Measurements from ENCODE around the gene PPEF2.
"Not testable (repeated sequence)": the region's sequence is repeated elsewhere in the genome, so short reads cannot be mapped to it uniquely, and the experiment has no call there.

The PPEF2 gene

DNA sequence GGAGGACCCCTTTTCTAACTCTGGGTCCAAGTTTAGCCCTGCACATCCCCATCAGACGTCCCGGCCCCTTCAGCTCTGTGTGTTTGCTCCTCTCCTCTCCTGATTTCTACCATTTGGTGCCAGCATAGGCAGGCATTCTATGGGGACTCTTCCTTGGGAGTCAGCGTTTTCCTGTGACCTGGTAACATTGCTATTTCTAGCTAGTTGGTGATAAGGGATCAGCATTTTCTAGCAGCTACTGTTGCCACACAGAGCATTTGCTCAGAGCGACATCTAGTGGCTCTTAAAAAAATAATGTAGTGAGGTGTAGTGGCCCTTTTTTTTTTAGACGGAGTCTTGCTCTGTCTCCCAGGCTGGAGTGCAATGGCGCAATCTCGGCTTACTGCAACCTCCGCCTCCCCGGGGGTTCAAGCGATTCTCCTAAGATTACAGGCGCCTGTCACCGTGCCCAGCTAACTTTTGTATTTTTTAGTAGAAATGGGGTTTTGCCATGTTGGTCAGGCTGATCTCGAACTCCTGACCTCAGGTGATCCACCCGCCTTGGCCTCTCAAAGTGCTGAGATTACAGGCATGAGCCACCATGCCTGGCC is 54.0 kb downstream of the PPEF2 start:
- not testable (repeated sequence) for H2AFZ ChIP-seq (ENCODE audit: low read depth, low read length); H2AK5ac ChIP-seq (ENCODE audit: low read length, severe bottlenecking); H4K91ac ChIP-seq (ENCODE audit: low read length); H2BK12ac ChIP-seq (ENCODE audit: low read length in 2 of 2); H2BK5ac ChIP-seq (ENCODE audit: low read depth, low read length, poor library complexity, severe bottlenecking); H3K27me3 ChIP-seq (ENCODE audit: control insufficient read depth in 1 of 2, insufficient read depth in 1 of 2, low read length in 2 of 2); H3K14ac ChIP-seq (ENCODE audit: low read length in 2 of 2); H4K8ac ChIP-seq (ENCODE audit: low read length); H2BK120ac ChIP-seq (ENCODE audit: low read depth, low read length); H3K36me3 ChIP-seq (ENCODE audit: control insufficient read depth in 1 of 2, insufficient read depth in 2 of 2, low read depth in 1 of 2, low read length in 2 of 2); H3K23ac ChIP-seq (ENCODE audit: low read length in 2 of 2); H2BK15ac ChIP-seq (ENCODE audit: low read depth, poor library complexity, severe bottlenecking); H3K4ac ChIP-seq (ENCODE audit: low read depth in 1 of 2, low read length in 2 of 2); H3K18ac ChIP-seq (ENCODE audit: low read depth in 1 of 2, low read length in 2 of 2); H3K27ac ChIP-seq (ENCODE audit: low read length, poor library complexity, severe bottlenecking); H3K4me1 ChIP-seq (ENCODE audit: control insufficient read depth, insufficient read depth, low read depth, low read length); H3K4me3 ChIP-seq (ENCODE audit: insufficient read depth in 1 of 2, low read depth in 1 of 2, low read length in 2 of 2); H3K79me1 ChIP-seq (replicated peaks; ENCODE audit: low read length, poor library complexity, severe bottlenecking); H3K4me2 ChIP-seq (ENCODE audit: low read length, poor library complexity, severe bottlenecking); H3K9me3 ChIP-seq (ENCODE audit: control insufficient read depth, low read length)
- 22% methylated on average over 13 of the region's 14 CpGs for WGBS
- DNase-seq: peak; percentile 92
- H3K9ac ChIP-seq (ENCODE audit: low read length): peak overlapping the region; percentile 31

- H2BK15ac ChIP-seq (ENCODE audit: low read depth, poor library complexity, severe bottlenecking): no peak overlapping the region
- H3K4me2 ChIP-seq (ENCODE audit: low read length, poor library complexity, severe bottlenecking): no peak overlapping the region
- H2BK5ac ChIP-seq (ENCODE audit: low read depth, low read length, poor library complexity, severe bottlenecking): no peak overlapping the region
- no peak overlapping the region for H3K23ac ChIP-seq (ENCODE audit: low read length in 2 of 2)
- H3K79me1 ChIP-seq (replicated peaks; ENCODE audit: low read length, poor library complexity, severe bottlenecking): no peaks in the 10 kb centered on the region
- H2AK5ac ChIP-seq (ENCODE audit: low read length, severe bottlenecking): no peak overlapping the region
- H3K9me3 ChIP-seq (ENCODE audit: control insufficient read depth, low read length): no peaks in the 10 kb centered on the region
- no peaks in the 10 kb centered on the region for H3K36me3 ChIP-seq (ENCODE audit: control insufficient read depth in 1 of 2, insufficient read depth in 2 of 2, low read depth in 1 of 2, low read length in 2 of 2)
- no peak overlapping the region for H4K8ac ChIP-seq (ENCODE audit: low read length)
- no peak for DNase-seq
- H3K18ac ChIP-seq (ENCODE audit: low read depth in 1 of 2, low read length in 2 of 2): no peak overlapping the region
- peaks cover 8% of the 10 kb centered on the region for H3K4me1 ChIP-seq (ENCODE audit: control insufficient read depth, insufficient read depth, low read depth, low read length)
- H4K91ac ChIP-seq (ENCODE audit: low read length): no peak overlapping the region
- H2BK12ac ChIP-seq (ENCODE audit: low read length in 2 of 2): no peak overlapping the region
- no peak overlapping the region for H3K14ac ChIP-seq (ENCODE audit: low read length in 2 of 2)
- WGBS: 100% methylated on average over 2 of the region's 2 CpGs
- no peak overlapping the region for H3K4me3 ChIP-seq (ENCODE audit: insufficient read depth in 1 of 2, low read depth in 1 of 2, low read length in 2 of 2)
- no peak overlapping the region for H3K27ac ChIP-seq (ENCODE audit: low read length, poor library complexity, severe bottlenecking)
- H3K4ac ChIP-seq (ENCODE audit: low read depth in 1 of 2, low read length in 2 of 2): no peak overlapping the region
- no peak overlapping the region for H2BK120ac ChIP-seq (ENCODE audit: low read depth, low read length)
- H3K9ac ChIP-seq (ENCODE audit: low read length): no peak overlapping the region
- H2AFZ ChIP-seq (ENCODE audit: low read depth, low read length): no peak overlapping the region
- H3K27me3 ChIP-seq (ENCODE audit: control insufficient read depth in 1 of 2, insufficient read depth in 1 of 2, low read length in 2 of 2): no peaks in the 10 kb centered on the region
Measured at GRCh38 chr4:75845992-75846391, 56.3 kb downstream of the PPEF2 start.

DNA sequence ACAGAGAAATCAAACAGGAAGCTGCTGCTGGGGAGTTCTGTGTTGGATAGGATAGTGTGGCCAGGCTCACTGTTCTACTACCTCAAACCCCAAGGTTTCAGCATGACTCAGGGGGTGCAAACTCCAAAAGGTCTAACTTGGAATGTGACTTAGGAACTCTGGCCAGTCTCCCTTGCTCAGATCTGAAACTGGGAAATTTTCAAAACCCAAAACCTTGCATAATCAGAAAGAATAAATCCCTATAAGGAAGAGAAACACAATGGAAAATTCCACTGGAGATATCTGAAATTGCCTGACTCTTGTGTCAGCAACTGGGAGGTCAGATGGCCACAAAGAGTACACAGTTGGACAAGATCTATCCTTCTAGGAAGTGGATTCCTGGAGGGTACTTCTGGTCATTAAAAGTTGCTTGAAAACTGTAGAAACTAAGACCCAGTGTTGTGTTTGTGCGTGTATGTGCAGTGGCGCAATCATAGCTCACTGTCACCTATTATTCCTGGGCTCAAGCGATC is 58.0 kb downstream of the PPEF2 start:
- Histone ChIP-seq H2BK120ac (ENCODE audit: low read depth, low read length) (no peak overlapping the region), H3K4me1 (ENCODE audit: control insufficient read depth, insufficient read depth, low read depth, low read length) (peaks cover 8% of the 10 kb centered on the region), H3K9ac (ENCODE audit: low read length) (peak overlapping the region; percentile 80), H2BK15ac (ENCODE audit: low read depth, poor library complexity, severe bottlenecking) (no peak overlapping the region), H3K18ac (ENCODE audit: low read depth in 1 of 2, low read length in 2 of 2) (peak overlapping the region in 1 of 2 experiments; percentile 44), H3K4ac (ENCODE audit: low read depth in 1 of 2, low read length in 2 of 2) (peak overlapping the region in 1 of 2 experiments; percentile 57), H3K4me3 (ENCODE audit: insufficient read depth in 1 of 2, low read depth in 1 of 2, low read length in 2 of 2) (peak overlapping the region in 1 of 2 experiments; percentile 10), H3K27ac (ENCODE audit: low read length, poor library complexity, severe bottlenecking) (peak overlapping the region; percentile 97), H2AFZ (ENCODE audit: low read depth, low read length) (no peak overlapping the region), H3K23ac (ENCODE audit: low read length in 2 of 2) (no peak overlapping the region), H3K27me3 (ENCODE audit: control insufficient read depth in 1 of 2, insufficient read depth in 1 of 2, low read length in 2 of 2) (no peaks in the 10 kb centered on the region), H2BK5ac (ENCODE audit: low read depth, low read length, poor library complexity, severe bottlenecking) (peak overlapping the region; percentile 82), H2BK12ac (ENCODE audit: low read length in 2 of 2) (no peak overlapping the region), H4K8ac (ENCODE audit: low read length) (peak overlapping the region; percentile 22), H3K4me2 (ENCODE audit: low read length, poor library complexity, severe bottlenecking) (no peak overlapping the region), H3K79me1 (replicated peaks; ENCODE audit: low read length, poor library complexity, severe bottlenecking) (no peaks in the 10 kb centered on the region), H4K91ac (ENCODE audit: low read length) (no peak overlapping the region), H3K14ac (ENCODE audit: low read length in 2 of 2) (no peak overlapping the region), H2AK5ac (ENCODE audit: low read length, severe bottlenecking) (peak overlapping the region; percentile 81), H3K9me3 (ENCODE audit: control insufficient read depth, low read length) (no peaks in the 10 kb centered on the region), H3K36me3 (ENCODE audit: control insufficient read depth in 1 of 2, insufficient read depth in 2 of 2, low read depth in 1 of 2, low read length in 2 of 2) (no peaks in the 10 kb centered on the region)
- peak; percentile 85 for DNase-seq
- 85% methylated on average over 3 of the region's 3 CpGs for WGBS

DNA sequence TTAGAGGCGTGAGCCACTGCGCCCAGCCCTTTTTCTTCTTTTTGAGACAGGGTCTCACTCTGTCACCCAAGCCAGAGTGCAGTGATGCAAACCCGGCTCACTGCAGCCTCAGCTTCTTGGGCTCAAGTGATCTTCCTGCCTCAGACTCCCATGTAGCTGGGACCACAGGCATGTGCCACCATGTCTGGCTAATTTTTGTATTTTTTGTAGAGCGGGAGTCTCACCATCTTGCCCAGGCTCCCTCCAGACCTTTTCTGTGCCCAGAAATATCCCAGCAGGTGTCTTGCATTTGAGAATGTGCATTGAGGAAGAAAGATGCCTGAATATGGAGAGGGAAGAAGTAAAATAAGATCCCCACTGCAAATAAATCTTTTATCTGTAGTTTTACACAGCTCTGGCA is 58.7 kb downstream of the PPEF2 start:
- Histone ChIP-seq H4K91ac (ENCODE audit: low read length) (no peak overlapping the region), H3K27ac (ENCODE audit: low read length, poor library complexity, severe bottlenecking) (peak overlapping the region; percentile 97), H4K8ac (ENCODE audit: low read length) (peak overlapping the region; percentile 71), H3K9ac (ENCODE audit: low read length) (peak overlapping the region; percentile 80), H2BK12ac (ENCODE audit: low read length in 2 of 2) (peak overlapping the region; percentile 29 to 84), H3K4me3 (ENCODE audit: insufficient read depth in 1 of 2, low read depth in 1 of 2, low read length in 2 of 2) (no peak overlapping the region), H2BK15ac (ENCODE audit: low read depth, poor library complexity, severe bottlenecking) (no peak overlapping the region), H3K79me1 (replicated peaks; ENCODE audit: low read length, poor library complexity, severe bottlenecking) (no peaks in the 10 kb centered on the region), H3K9me3 (ENCODE audit: control insufficient read depth, low read length) (no peaks in the 10 kb centered on the region), H2AFZ (ENCODE audit: low read depth, low read length) (no peak overlapping the region), H3K27me3 (ENCODE audit: control insufficient read depth in 1 of 2, insufficient read depth in 1 of 2, low read length in 2 of 2) (no peaks in the 10 kb centered on the region), H3K4ac (ENCODE audit: low read depth in 1 of 2, low read length in 2 of 2) (no peak overlapping the region), H2AK5ac (ENCODE audit: low read length, severe bottlenecking) (peak overlapping the region; percentile 84), H3K4me1 (ENCODE audit: control insufficient read depth, insufficient read depth, low read depth, low read length) (peaks cover 8% of the 10 kb centered on the region), H3K14ac (ENCODE audit: low read length in 2 of 2) (no peak overlapping the region), H2BK5ac (ENCODE audit: low read depth, low read length, poor library complexity, severe bottlenecking) (peak overlapping the region; percentile 89), H2BK120ac (ENCODE audit: low read depth, low read length) (peak overlapping the region; percentile 13), H3K23ac (ENCODE audit: low read length in 2 of 2) (no peak overlapping the region), H3K36me3 (ENCODE audit: control insufficient read depth in 1 of 2, insufficient read depth in 2 of 2, low read depth in 1 of 2, low read length in 2 of 2) (no peaks in the 10 kb centered on the region), H3K18ac (ENCODE audit: low read depth in 1 of 2, low read length in 2 of 2) (peak overlapping the region in 1 of 2 experiments; percentile 62), H3K4me2 (ENCODE audit: low read length, poor library complexity, severe bottlenecking) (no peak overlapping the region)
- DNase-seq: no peak
- 95% methylated on average over 4 of the region's 4 CpGs for WGBS
